Spleen (tissue), 7 donors: ENCODE measurements around the gene MEMO1.

Experiments used
- POLR2A ChIP-seq, 3 donors: fragments of 450-650 bp; IDR thresholded peaks; one replicate each; pipeline ENCODE4 v1.5.1; 2017; ENCODE audit warnings: antibody characterized with exemption in 3 of 3, mild to moderate bottlenecking in 1 of 3
- POLR2AphosphoS5 ChIP-seq, 3 donors: sonication (generic); formaldehyde crosslinking; IDR thresholded peaks; one replicate each; pipeline ENCODE4 v1.5.1; 2017; ENCODE audit warnings: antibody characterized with exemption in 3 of 3
- TF ChIP-seq, protein P1 (sequence below), 11 experiments: fragments of 200-600 bp in 7 of 11; fragments of 450-650 bp in 4 of 11; sonication (generic) in 4 of 11; IDR thresholded peaks in 8 of 11; conservative IDR thresholded peaks in 3 of 11; 1 replicate in 7 of 11; 2 replicates in 4 of 11; pipeline versions ENCODE4 v1.4.0 to v1.8.0; 2016 to 2021; ENCODE audit warnings: antibody characterized with exemption in 11 of 11, inconsistent platforms in 4 of 11, mild to moderate bottlenecking in 1 of 11
- donor health status: DM: no; HTN: no; CAD: no; lungs with moderate emphysema.
- donor health status: DM: no; HTN: no; CAD: no.
- donor health status: DM: no; HTN: no; CAD: no.

DNA sequence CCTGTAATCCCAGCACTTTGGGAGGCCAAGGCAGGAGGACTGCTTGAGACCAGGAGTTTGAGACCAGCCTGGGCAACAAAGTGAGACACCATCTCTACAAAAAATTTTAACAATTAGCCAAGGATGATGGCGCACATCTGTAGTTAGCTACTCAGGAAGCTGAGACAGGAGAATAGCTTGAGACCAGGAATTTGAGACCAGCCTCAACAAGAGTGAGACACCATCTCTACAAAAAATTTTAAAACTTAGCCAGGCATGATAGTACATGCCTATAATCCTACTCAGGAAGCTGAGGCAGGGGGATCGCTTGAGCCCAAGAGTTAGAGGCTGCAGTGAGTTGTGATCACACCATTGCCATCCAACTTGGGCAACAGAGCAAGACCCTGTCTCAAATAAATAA lies 7.0 kb downstream of the MEMO1 start:
- TF ChIP-seq, protein P1, sequence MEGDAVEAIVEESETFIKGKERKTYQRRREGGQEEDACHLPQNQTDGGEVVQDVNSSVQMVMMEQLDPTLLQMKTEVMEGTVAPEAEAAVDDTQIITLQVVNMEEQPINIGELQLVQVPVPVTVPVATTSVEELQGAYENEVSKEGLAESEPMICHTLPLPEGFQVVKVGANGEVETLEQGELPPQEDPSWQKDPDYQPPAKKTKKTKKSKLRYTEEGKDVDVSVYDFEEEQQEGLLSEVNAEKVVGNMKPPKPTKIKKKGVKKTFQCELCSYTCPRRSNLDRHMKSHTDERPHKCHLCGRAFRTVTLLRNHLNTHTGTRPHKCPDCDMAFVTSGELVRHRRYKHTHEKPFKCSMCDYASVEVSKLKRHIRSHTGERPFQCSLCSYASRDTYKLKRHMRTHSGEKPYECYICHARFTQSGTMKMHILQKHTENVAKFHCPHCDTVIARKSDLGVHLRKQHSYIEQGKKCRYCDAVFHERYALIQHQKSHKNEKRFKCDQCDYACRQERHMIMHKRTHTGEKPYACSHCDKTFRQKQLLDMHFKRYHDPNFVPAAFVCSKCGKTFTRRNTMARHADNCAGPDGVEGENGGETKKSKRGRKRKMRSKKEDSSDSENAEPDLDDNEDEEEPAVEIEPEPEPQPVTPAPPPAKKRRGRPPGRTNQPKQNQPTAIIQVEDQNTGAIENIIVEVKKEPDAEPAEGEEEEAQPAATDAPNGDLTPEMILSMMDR (IDR thresholded peaks at IDR 0.05 in 8 of 11, conservative IDR thresholded peaks at IDR 0.05 in 3 of 11): no peak
- TF ChIP-seq POLR2A (IDR thresholded peaks at IDR 0.05) (no peak), POLR2AphosphoS5 (IDR thresholded peaks at IDR 0.05) (no peak)
